SK-N-SH (cell line): Measurements from ENCODE around the gene ENTREP3. TPM values are rescaled to one million over a fixed set of nuclear protein-coding genes. Genes with fewer than 3 reads are reported as not detected.
A peak's percentile ranks its signal among the peaks of the same experiment; 100 is the strongest.

Source experiments
- CTCF ChIA-PET: fragments of 300-600, 350-600 bp; formaldehyde crosslinking; extraction: SDS; loops from one replicate; lab custom pipeline; 2021; lab: Yijun Ruan, JAX
- POLR2A ChIA-PET: fragments of 350-600 bp; sonication (Branson Sonifier 250); formaldehyde crosslinking; extraction: SDS; loops from one replicate; lab custom pipeline; 2020; ENCODE audit warnings: antibody characterized with exemption, inconsistent platforms; lab: Yijun Ruan, JAX
- DNase-seq: peaks from one replicate; pipeline ENCODE4 v3.0.0; 2012
- H2AFZ ChIP-seq: fragments of 200-600 bp; sonication (generic); 2 replicates; pipeline ENCODE4 v1.8.1; 2016; ENCODE audit warnings: antibody characterized with exemption, mild to moderate bottlenecking, low read depth
- H3F3A ChIP-seq: fragments of 200-600 bp; sonication (generic); replicated peaks from 2 replicates; pipeline ENCODE3; 2016; ENCODE audit warnings: antibody characterized with exemption, mild to moderate bottlenecking; ENCODE audit not compliant: insufficient read depth
- H3K27ac ChIP-seq, 2 experiments: fragments of 200-500 bp in 1 of 2; fragments of 200-600 bp in 1 of 2; sonication (Bioruptor generic) in 1 of 2; sonication (generic), shearing (Covaris generic) in 1 of 2; 2 replicates each; pipeline versions ENCODE4 v1.5.1 to v1.6.1; 2014 to 2016; ENCODE audit warnings: low read depth in 2 of 2, inconsistent platforms in 1 of 2, low read length in 1 of 2, mild to moderate bottlenecking in 1 of 2, mixed read lengths in 1 of 2
- H3K27me3 ChIP-seq: fragments of 200-600 bp; sonication (generic), shearing (Covaris generic); 2 replicates; pipeline ENCODE4 v1.6.1; 2016; ENCODE audit warnings: mixed run types; ENCODE audit not compliant: insufficient read depth
- H3K36me3 ChIP-seq, 2 experiments: fragments of 200-500 bp in 1 of 2; fragments of 200-600 bp in 1 of 2; sonication (Bioruptor generic) in 1 of 2; sonication (generic) in 1 of 2; replicated peaks in 1 of 2; 2 replicates each; pipeline versions ENCODE3 to v1.5.1; 2014 to 2016; ENCODE audit warnings: low read length in 1 of 2, mild to moderate bottlenecking in 1 of 2; ENCODE audit not compliant: insufficient read depth in 2 of 2, control insufficient read depth in 1 of 2
- H3K4me1 ChIP-seq, 2 experiments: fragments of 200-500 bp in 1 of 2; fragments of 200-600 bp in 1 of 2; sonication (Bioruptor generic) in 1 of 2; sonication (generic), shearing (Covaris generic) in 1 of 2; 2 replicates each; pipeline versions ENCODE4 v1.5.1 to v1.6.1; 2014 to 2016; ENCODE audit warnings: low read depth in 1 of 2, low read length in 1 of 2, mixed run types in 1 of 2; ENCODE audit not compliant: insufficient read depth in 2 of 2, control insufficient read depth in 1 of 2
- H3K4me2 ChIP-seq: fragments of 200-600 bp; sonication (generic), shearing (Covaris generic); 2 replicates; pipeline ENCODE4 v1.6.1; 2017; ENCODE audit warnings: mixed run types
- H3K4me3 ChIP-seq, 2 experiments: fragments of 200-500 bp in 1 of 2; fragments of 200-600 bp in 1 of 2; sonication (Bioruptor generic) in 1 of 2; sonication (generic), shearing (Covaris generic) in 1 of 2; 2 replicates each; pipeline versions ENCODE4 v1.5.1 to v1.8.1; 2014 to 2016; ENCODE audit warnings: low read depth in 2 of 2, inconsistent platforms in 1 of 2, low read length in 1 of 2, mild to moderate bottlenecking in 1 of 2, mixed read lengths in 1 of 2, moderate library complexity in 1 of 2
- H3K79me2 ChIP-seq: fragments of 200-600 bp; sonication (generic); 2 replicates; pipeline ENCODE4 v1.8.1; 2017; ENCODE audit warnings: mild to moderate bottlenecking; ENCODE audit not compliant: insufficient read depth
- H3K9ac ChIP-seq: fragments of 200-600 bp; sonication (generic); 2 replicates; pipeline ENCODE4 v1.6.1; 2017; ENCODE audit warnings: mixed run types
- H3K9me2 ChIP-seq: fragments of 200-600 bp; sonication (generic); 2 replicates; pipeline ENCODE4 v1.6.1; 2017; ENCODE audit warnings: mixed run types
- H3K9me3 ChIP-seq: fragments of 200-600 bp; sonication (generic); 2 replicates; pipeline ENCODE4 v1.6.1; 2017; ENCODE audit warnings: mixed run types, mild to moderate bottlenecking, moderate library complexity
- H4K20me1 ChIP-seq: fragments of 200-600 bp; sonication (generic); 2 replicates; pipeline ENCODE4 v1.6.1; 2017; ENCODE audit warnings: mild to moderate bottlenecking, mixed run types; ENCODE audit not compliant: insufficient read depth
- CHD2 ChIP-seq: fragments of 150-350 bp; IDR thresholded peaks from 2 replicates; pipeline ENCODE4 v1.6.1; 2018; ENCODE audit warnings: low read length; ENCODE audit not compliant: partially characterized antibody
- CTCF ChIP-seq: fragments of 200-600 bp; sonication (generic); IDR thresholded peaks from 2 replicates; pipeline ENCODE4 v1.6.1; 2017; ENCODE audit warnings: antibody characterized with exemption, mild to moderate bottlenecking, moderate library complexity
- EP300 ChIP-seq, 2 experiments: IDR thresholded peaks; 2 replicates each; pipeline versions ENCODE4 v1.4.0 to v1.6.1; 2012; ENCODE audit warnings: borderline replicate concordance in 1 of 2, low read depth in 1 of 2, low read length in 1 of 2
- FOSL2 ChIP-seq: IDR thresholded peaks from 2 replicates; pipeline ENCODE4 v1.4.0; 2012; ENCODE audit warnings: low read depth, mild to moderate bottlenecking, moderate library complexity, borderline replicate concordance
- FOXJ3 ChIP-seq: sonication (generic); formaldehyde crosslinking; IDR thresholded peaks from 2 replicates; pipeline ENCODE4 v1.5.1; 2020; ENCODE audit warnings: mild to moderate bottlenecking, missing genetic modification reagents
- GABPA ChIP-seq: IDR thresholded peaks from 2 replicates; pipeline ENCODE4 v1.4.0; 2012; ENCODE audit warnings: low read depth, mild to moderate bottlenecking
- GATA2 ChIP-seq: sonication (generic); formaldehyde crosslinking; IDR thresholded peaks from 2 replicates; pipeline ENCODE4 v1.5.0; 2020; ENCODE audit warnings: mild to moderate bottlenecking, missing genetic modification reagents
- JUND ChIP-seq: IDR thresholded peaks from 2 replicates; pipeline ENCODE4 v1.4.0; 2012
- MAX ChIP-seq: IDR thresholded peaks from 2 replicates; pipeline ENCODE4 v1.4.0; 2012; ENCODE audit warnings: low read depth
- MEF2A ChIP-seq: IDR thresholded peaks from 2 replicates; pipeline ENCODE4 v1.4.0; 2012; ENCODE audit warnings: low read depth, borderline replicate concordance
- MXI1 ChIP-seq: IDR thresholded peaks from 2 replicates; pipeline ENCODE4 v1.6.1; 2012; ENCODE audit warnings: mild to moderate bottlenecking, low read depth, low read length, improper control_type of control experiment
- NFIC ChIP-seq: IDR thresholded peaks from 2 replicates; pipeline ENCODE4 v1.4.0; 2012; ENCODE audit warnings: borderline replicate concordance
- NRF1 ChIP-seq: IDR thresholded peaks from 2 replicates; pipeline ENCODE4 v1.6.1; 2012; ENCODE audit warnings: low read depth, mild to moderate bottlenecking, low read length
- POLR2AphosphoS5 ChIP-seq: IDR thresholded peaks from 2 replicates; pipeline ENCODE4 v1.6.1; 2012; ENCODE audit warnings: low read depth, low read length
- RAD21 ChIP-seq: IDR thresholded peaks from 2 replicates; pipeline ENCODE4 v1.6.1; 2012; ENCODE audit warnings: mild to moderate bottlenecking, low read length
- RCOR1 ChIP-seq: fragments of 150-350 bp; IDR thresholded peaks from 2 replicates; pipeline ENCODE4 v1.6.1; 2017; ENCODE audit warnings: antibody characterized with exemption, low read length
- RFX5 ChIP-seq: IDR thresholded peaks from 2 replicates; pipeline ENCODE4 v1.6.1; 2012; ENCODE audit warnings: mild to moderate bottlenecking, improper control_type of control experiment, low read length
- RXRA ChIP-seq: IDR thresholded peaks from 2 replicates; pipeline ENCODE4 v1.4.0; 2012; ENCODE audit warnings: low read depth, mild to moderate bottlenecking, borderline replicate concordance
- SIN3A ChIP-seq: IDR thresholded peaks from 2 replicates; pipeline ENCODE4 v1.6.1; 2012; ENCODE audit warnings: low read depth, mild to moderate bottlenecking, low read length, moderate library complexity, borderline replicate concordance
- TAF1 ChIP-seq: IDR thresholded peaks from 2 replicates; pipeline ENCODE4 v1.6.1; 2012; ENCODE audit warnings: low read depth, mild to moderate bottlenecking, low read length, moderate library complexity, borderline replicate concordance
- TCF12 ChIP-seq: IDR thresholded peaks from 2 replicates; pipeline ENCODE4 v1.4.0; 2012
- YY1 ChIP-seq: IDR thresholded peaks from 2 replicates; pipeline ENCODE4 v1.4.0; 2012; ENCODE audit warnings: low read depth, mild to moderate bottlenecking
- WGBS: methylation state at CpG from one replicate; pipeline ENCODE4 v1.1.6; 2017; ENCODE audit warnings: low lambda C conversion rate; 5-methylcytosine and 5-hydroxymethylcytosine counted together
- polyA plus RNA-seq, 3 experiments: library from polyadenylated mRNA; depleted of rRNA; stranded (reverse); fragments of >200 nt; gene quantifications; 2 replicates each; pipeline ENCODE4 v1.2.3, GENCODE V29; 2012
- TF ChIP-seq, protein P1 (sequence below): IDR thresholded peaks from 2 replicates; pipeline ENCODE4; 2012
- TF ChIP-seq, protein P2 (sequence below): IDR thresholded peaks from 2 replicates; pipeline ENCODE4 v1.6.1; 2012; ENCODE audit warnings: mild to moderate bottlenecking, low read depth, low read length, moderate library complexity

Gene ENTREP3
- polyA plus RNA-seq (2012; rRNA removed), result 20.0 and 30.6 TPM in 2 replicates
- polyA plus RNA-seq (2012; cell fraction: cytosol; rRNA removed), result 17.9 and 26.4 TPM in 2 replicates
- 42.8 and 45.5 TPM in 2 replicates for polyA plus RNA-seq (2012; cell fraction: nucleus; rRNA removed)

- POLR2A ChIA-PET, result interaction anchor here (0.6 to 2.4 kb wide), 5 partner anchors 10 to 48 kb away, joined by 3 to 7 read pairs (median 4); partner anchors contain the start of genes CLK2 and THBS3
- CTCF ChIA-PET, result interaction anchor here (0.5 to 13.3 kb wide), 10 partner anchors 11 to 361 kb away, joined by 3 to 184 read pairs (median 4); partner anchors contain the start of genes CLK2, KRTCAP2, RUSC1 and TRIM46
- Histone ChIP-seq H4K20me1 (no peaks in the 10 kb centered on the region), H3K4me2 (peak within 1 kb of the TSS; percentile 100), H3K9me3 (no peaks in the 10 kb centered on the region), H3K79me2 (peaks cover 29% of the 10 kb centered on the region), H3K9ac (peak within 1 kb of the TSS; percentile 77), H3K36me3 (peaks cover 15 to 28% of the 10 kb centered on the region in 2 experiments), H3K9me2 (no peaks in the 10 kb centered on the region), H3K27me3 (no peaks in the 10 kb centered on the region), H3K4me1 (peaks cover 0 to 21% of the 10 kb centered on the region in 2 experiments; a peak in 1 of 4 replicates), H3K4me3 (peak within 1 kb of the TSS; percentile 79 to 82), H3K27ac (peak within 1 kb of the TSS; percentile 76 to 93), H3F3A (peaks cover 43% of the 10 kb centered on the region), H2AFZ (peak within 1 kb of the TSS; percentile 77)
- 5% methylated on average over 40 of the region's 54 CpGs for WGBS
- TF ChIP-seq GATA2 (CRISPR knock-in tag), result no peak
- 0 out of 2 replicates have a peak, but pooled peaks have one; percentile 5 for TF ChIP-seq RFX5
- TF ChIP-seq CHD2, result peak; percentile 93
- TF ChIP-seq NFIC, result no peak
- peak; percentile 81 for TF ChIP-seq SIN3A
- no peak for TF ChIP-seq RAD21
- TF ChIP-seq POLR2AphosphoS5, result peak; percentile 92
- TF ChIP-seq MEF2A, result no peak
- TF ChIP-seq TAF1, result peak; percentile 59
- TF ChIP-seq RXRA, result no peak
- TF ChIP-seq GABPA, result peak; percentile 30
- 0 out of 2 replicates have a peak, but pooled peaks have one; percentile 26 for TF ChIP-seq MAX
- no peak; the same call in 1 of the 2 replicates for TF ChIP-seq MXI1
- TF ChIP-seq, protein P1, sequence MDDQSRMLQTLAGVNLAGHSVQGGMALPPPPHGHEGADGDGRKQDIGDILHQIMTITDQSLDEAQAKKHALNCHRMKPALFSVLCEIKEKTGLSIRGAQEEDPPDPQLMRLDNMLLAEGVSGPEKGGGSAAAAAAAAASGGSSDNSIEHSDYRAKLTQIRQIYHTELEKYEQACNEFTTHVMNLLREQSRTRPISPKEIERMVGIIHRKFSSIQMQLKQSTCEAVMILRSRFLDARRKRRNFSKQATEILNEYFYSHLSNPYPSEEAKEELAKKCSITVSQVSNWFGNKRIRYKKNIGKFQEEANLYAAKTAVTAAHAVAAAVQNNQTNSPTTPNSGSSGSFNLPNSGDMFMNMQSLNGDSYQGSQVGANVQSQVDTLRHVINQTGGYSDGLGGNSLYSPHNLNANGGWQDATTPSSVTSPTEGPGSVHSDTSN, result 0 out of 2 replicates have a peak, but pooled peaks have one; percentile 11
- TF ChIP-seq, protein P2, sequence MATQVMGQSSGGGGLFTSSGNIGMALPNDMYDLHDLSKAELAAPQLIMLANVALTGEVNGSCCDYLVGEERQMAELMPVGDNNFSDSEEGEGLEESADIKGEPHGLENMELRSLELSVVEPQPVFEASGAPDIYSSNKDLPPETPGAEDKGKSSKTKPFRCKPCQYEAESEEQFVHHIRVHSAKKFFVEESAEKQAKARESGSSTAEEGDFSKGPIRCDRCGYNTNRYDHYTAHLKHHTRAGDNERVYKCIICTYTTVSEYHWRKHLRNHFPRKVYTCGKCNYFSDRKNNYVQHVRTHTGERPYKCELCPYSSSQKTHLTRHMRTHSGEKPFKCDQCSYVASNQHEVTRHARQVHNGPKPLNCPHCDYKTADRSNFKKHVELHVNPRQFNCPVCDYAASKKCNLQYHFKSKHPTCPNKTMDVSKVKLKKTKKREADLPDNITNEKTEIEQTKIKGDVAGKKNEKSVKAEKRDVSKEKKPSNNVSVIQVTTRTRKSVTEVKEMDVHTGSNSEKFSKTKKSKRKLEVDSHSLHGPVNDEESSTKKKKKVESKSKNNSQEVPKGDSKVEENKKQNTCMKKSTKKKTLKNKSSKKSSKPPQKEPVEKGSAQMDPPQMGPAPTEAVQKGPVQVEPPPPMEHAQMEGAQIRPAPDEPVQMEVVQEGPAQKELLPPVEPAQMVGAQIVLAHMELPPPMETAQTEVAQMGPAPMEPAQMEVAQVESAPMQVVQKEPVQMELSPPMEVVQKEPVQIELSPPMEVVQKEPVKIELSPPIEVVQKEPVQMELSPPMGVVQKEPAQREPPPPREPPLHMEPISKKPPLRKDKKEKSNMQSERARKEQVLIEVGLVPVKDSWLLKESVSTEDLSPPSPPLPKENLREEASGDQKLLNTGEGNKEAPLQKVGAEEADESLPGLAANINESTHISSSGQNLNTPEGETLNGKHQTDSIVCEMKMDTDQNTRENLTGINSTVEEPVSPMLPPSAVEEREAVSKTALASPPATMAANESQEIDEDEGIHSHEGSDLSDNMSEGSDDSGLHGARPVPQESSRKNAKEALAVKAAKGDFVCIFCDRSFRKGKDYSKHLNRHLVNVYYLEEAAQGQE, result peak; percentile 32; the same call in 1 of the 2 replicates
- no peak for TF ChIP-seq JUND
- no peak for TF ChIP-seq RCOR1
- no peak for TF ChIP-seq CTCF
- TF ChIP-seq EP300 (IDR thresholded peaks at IDR 0.05; ENCODE audit: borderline replicate concordance in 1 of 2, low read depth in 1 of 2, low read length in 1 of 2), result no peak
- TF ChIP-seq FOSL2, result no peak
- TF ChIP-seq FOXJ3 (CRISPR knock-in tag), result no peak
- peak; percentile 34 for TF ChIP-seq NRF1
- TF ChIP-seq TCF12, result peak; percentile 14; the same call in 1 of the 2 replicates
- TF ChIP-seq YY1, result peak; percentile 87
- DNase-seq, result peak; percentile 97
These were observed at the start of gene ENTREP3 for GRCh38 chr1:155255243-155256007. TSS of gene ENTREP3 (minus strand) at chr1:155255483. CDS start at chr1:155254877, 606 bp downstream.
